PC-9 (cell line): ENCODE data around the gene TMA7B. TPM values are rescaled to one million over a fixed set of nuclear protein-coding genes. Genes with fewer than 3 reads are reported as not detected.

Experiments
- BruUV-seq: library from RNA; stranded (reverse); fragments of 400-500 nt; replicated peaks from 2 replicates; lab custom pipeline; 2021; lab: Mats Ljungman, UMichigan
- CTCF ChIA-PET: fragments of 300-600 bp; sonication (Branson Sonifier 250); formaldehyde crosslinking; loops from one replicate; lab custom pipeline; 2022; ENCODE audit warnings: antibody characterized with exemption; lab: Charles Lee
- POLR2A ChIA-PET: fragments of 300-600 bp; sonication (Branson Sonifier 250); formaldehyde crosslinking; loops from one replicate; lab custom pipeline; 2022; ENCODE audit warnings: antibody characterized with exemption; ENCODE audit not compliant: unreplicated experiment; lab: Charles Lee
- DNase-seq, 2 experiments: peaks; one replicate each; pipeline versions ENCODE4 v3.0.0 to v3.0.0-alpha.2; 2015 to 2022; ENCODE audit warnings: mixed read lengths in 1 of 2
- H2AFZ ChIP-seq: fragments of 200-600 bp; sonication (generic); 2 replicates; pipeline ENCODE4 v1.8.1; 2017; ENCODE audit warnings: antibody characterized with exemption
- H3F3A ChIP-seq: fragments of 200-600 bp; sonication (generic); 2 replicates; pipeline ENCODE4 v1.8.1; 2017; ENCODE audit warnings: antibody characterized with exemption, mild to moderate bottlenecking, low read depth; ENCODE audit not compliant: insufficient read depth
- H3K27ac ChIP-seq: fragments of 200-600 bp; sonication (generic); 2 replicates; pipeline ENCODE4 v1.6.1; 2016; ENCODE audit warnings: mixed run types
- H3K27me3 ChIP-seq: fragments of 200-600 bp; sonication (generic); 2 replicates; pipeline ENCODE4 v1.6.1; 2016; ENCODE audit warnings: low read depth, mixed run types; ENCODE audit not compliant: insufficient read depth
- H3K36me3 ChIP-seq: fragments of 200-600 bp; sonication (generic); 2 replicates; pipeline ENCODE4 v1.6.1; 2016; ENCODE audit warnings: low read depth, mixed run types
- H3K4me1 ChIP-seq: fragments of 200-600 bp; sonication (generic); replicated peaks from 2 replicates; pipeline ENCODE4 v1.6.1; 2016; ENCODE audit warnings: mixed run types; ENCODE audit not compliant: insufficient read depth
- H3K4me2 ChIP-seq: fragments of 200-600 bp; sonication (generic); 2 replicates; pipeline ENCODE4 v1.6.1; 2017; ENCODE audit warnings: mixed run types
- H3K4me3 ChIP-seq: fragments of 200-600 bp; sonication (generic); 2 replicates; pipeline ENCODE4 v1.6.1; 2016; ENCODE audit warnings: mixed run types
- H3K79me2 ChIP-seq: fragments of 200-600 bp; sonication (generic); 2 replicates; pipeline ENCODE4 v1.6.1; 2017; ENCODE audit warnings: low read depth, mixed run types
- H3K9me2 ChIP-seq: fragments of 200-600 bp; sonication (generic); 2 replicates; pipeline ENCODE4 v1.8.1; 2017; ENCODE audit warnings: mild to moderate bottlenecking; ENCODE audit not compliant: insufficient read depth
- H3K9me3 ChIP-seq: fragments of 200-600 bp; sonication (generic); 2 replicates; pipeline ENCODE4 v1.8.1; 2016; ENCODE audit warnings: low read depth; ENCODE audit not compliant: insufficient read depth
- H4K20me1 ChIP-seq: fragments of 200-600 bp; sonication (generic); 2 replicates; pipeline ENCODE4 v1.8.1; 2017; ENCODE audit not compliant: insufficient read depth
- CTCF ChIP-seq: fragments of 200-600 bp; sonication (generic); conservative IDR thresholded peaks from 2 replicates; pipeline ENCODE4 v1.6.1; 2017; ENCODE audit warnings: mixed run types, antibody characterized with exemption, mild to moderate bottlenecking, moderate library complexity
- EZH2 ChIP-seq: fragments of 200-600 bp; sonication (generic); IDR thresholded peaks from 2 replicates; pipeline ENCODE4 v1.8.0; 2017; ENCODE audit warnings: antibody characterized with exemption, low read depth
- intact Hi-C: fragments of 100-400 bp; cut with micrococcal nuclease; formaldehyde crosslinking; loops from one replicate; pipeline ENCODE4 v1.10.0; 2022; ENCODE audit not compliant: unreplicated experiment
- total RNA-seq: library from RNA; stranded (reverse); gene quantifications from 2 replicates; pipeline ENCODE4 v1.2.3, GENCODE V29; 2021

The TMA7B gene
- total RNA-seq, 1 experiment from 2014 or later, result not detected

GRCh38 chr22:39913886-39914285, 46.3 kb upstream of the TMA7B start:
- no peak for TF ChIP-seq CTCF
- CTCF ChIA-PET, result no interaction called here

GRCh38 chr22:39914584-39914983, 45.6 kb upstream of the TMA7B start:
- POLR2A ChIA-PET, result no interaction called here
- no peaks in the 10 kb centered on the region for H4K20me1 ChIP-seq

More at GRCh38 chr22:39913886-39914285, 46.3 kb upstream of the TMA7B start:
- no peaks in the 10 kb centered on the region for H3K36me3 ChIP-seq
- no peak overlapping the region for H3K27ac ChIP-seq
- no peaks in the 10 kb centered on the region for H4K20me1 ChIP-seq
- no peaks in the 10 kb centered on the region for H3K79me2 ChIP-seq
- H3K4me3 ChIP-seq, result no peak overlapping the region
- H3F3A ChIP-seq, result no peaks in the 10 kb centered on the region
- no peaks in the 10 kb centered on the region for H3K9me3 ChIP-seq
- H3K27me3 ChIP-seq, result peaks cover 84% of the 10 kb centered on the region
- H3K4me2 ChIP-seq, result no peak overlapping the region
- no peak overlapping the region for H2AFZ ChIP-seq
- POLR2A ChIA-PET, result no interaction called here
- no TSS peak for BruUV-seq
- intact Hi-C loops, result no loop called here
- no peaks in the 10 kb centered on the region for H3K4me1 ChIP-seq
- no peak for DNase-seq
- no peaks in the 10 kb centered on the region for H3K9me2 ChIP-seq

GRCh38 chr22:39915295-39915726, 44.9 kb upstream of the TMA7B start:
- Histone ChIP-seq H3K9me2 (no peaks in the 10 kb centered on the region), H3K36me3 (no peaks in the 10 kb centered on the region), H4K20me1 (no peaks in the 10 kb centered on the region), H3F3A (no peaks in the 10 kb centered on the region), H3K27ac (no peak overlapping the region), H3K4me1 (no peaks in the 10 kb centered on the region), H3K79me2 (no peaks in the 10 kb centered on the region), H2AFZ (no peak overlapping the region), H3K4me2 (no peak overlapping the region), H3K9me3 (no peaks in the 10 kb centered on the region), H3K4me3 (no peak overlapping the region), H3K27me3 (peaks cover 84% of the 10 kb centered on the region)
- TF ChIP-seq EZH2, result no peak
- TF ChIP-seq CTCF, result no peak
- DNase-seq, result no peak
- no TSS peak for BruUV-seq
- CTCF ChIA-PET, result no interaction called here
- intact Hi-C loops, result no loop called here
- POLR2A ChIA-PET, result no interaction called here

More at GRCh38 chr22:39914584-39914983, 45.6 kb upstream of the TMA7B start:
- H3K9me2 ChIP-seq, result no peaks in the 10 kb centered on the region
- H2AFZ ChIP-seq, result no peak overlapping the region
- no peak overlapping the region for H3K4me2 ChIP-seq
- no peaks in the 10 kb centered on the region for H3F3A ChIP-seq
- no peaks in the 10 kb centered on the region for H3K79me2 ChIP-seq
- intact Hi-C loops, result no loop called here
- no peak overlapping the region for H3K27ac ChIP-seq
- H3K4me3 ChIP-seq, result no peak overlapping the region
- CTCF ChIA-PET, result no interaction called here
- no peaks in the 10 kb centered on the region for H3K9me3 ChIP-seq
- no peaks in the 10 kb centered on the region for H3K36me3 ChIP-seq
- peaks cover 83% of the 10 kb centered on the region for H3K27me3 ChIP-seq
- no peak for DNase-seq
- no peak for TF ChIP-seq CTCF
- BruUV-seq, result no TSS peak
- H3K4me1 ChIP-seq, result no peaks in the 10 kb centered on the region
